Testis (tissue), 2 donors: Measurements from ENCODE around the gene CPSF4L.

Experiments used
- POLR2A ChIP-seq: fragments of 450-650 bp; IDR thresholded peaks from one replicate; pipeline ENCODE4 v1.6.1; 2017; ENCODE audit warnings: antibody characterized with exemption, mild to moderate bottlenecking, moderate library complexity
- TF ChIP-seq, protein P1 (sequence below), 3 experiments: fragments of 450-650 bp in 2 of 3; fragments of 200-600 bp in 1 of 3; sonication (generic) in 1 of 3; IDR thresholded peaks; one replicate each; pipeline ENCODE4 v1.5.1; 2016 to 2019; ENCODE audit warnings: antibody characterized with exemption in 3 of 3, mild to moderate bottlenecking in 2 of 3, moderate library complexity in 1 of 3

- no peak for TF ChIP-seq POLR2A
- TF ChIP-seq, protein P1, sequence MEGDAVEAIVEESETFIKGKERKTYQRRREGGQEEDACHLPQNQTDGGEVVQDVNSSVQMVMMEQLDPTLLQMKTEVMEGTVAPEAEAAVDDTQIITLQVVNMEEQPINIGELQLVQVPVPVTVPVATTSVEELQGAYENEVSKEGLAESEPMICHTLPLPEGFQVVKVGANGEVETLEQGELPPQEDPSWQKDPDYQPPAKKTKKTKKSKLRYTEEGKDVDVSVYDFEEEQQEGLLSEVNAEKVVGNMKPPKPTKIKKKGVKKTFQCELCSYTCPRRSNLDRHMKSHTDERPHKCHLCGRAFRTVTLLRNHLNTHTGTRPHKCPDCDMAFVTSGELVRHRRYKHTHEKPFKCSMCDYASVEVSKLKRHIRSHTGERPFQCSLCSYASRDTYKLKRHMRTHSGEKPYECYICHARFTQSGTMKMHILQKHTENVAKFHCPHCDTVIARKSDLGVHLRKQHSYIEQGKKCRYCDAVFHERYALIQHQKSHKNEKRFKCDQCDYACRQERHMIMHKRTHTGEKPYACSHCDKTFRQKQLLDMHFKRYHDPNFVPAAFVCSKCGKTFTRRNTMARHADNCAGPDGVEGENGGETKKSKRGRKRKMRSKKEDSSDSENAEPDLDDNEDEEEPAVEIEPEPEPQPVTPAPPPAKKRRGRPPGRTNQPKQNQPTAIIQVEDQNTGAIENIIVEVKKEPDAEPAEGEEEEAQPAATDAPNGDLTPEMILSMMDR (IDR thresholded peaks at IDR 0.05): no peak
These were observed 22.7 kb upstream of the CPSF4L start for GRCh38 chr17:73284354-73284753.
